Heart left ventricle (tissue), 16 donors: ENCODE measurements around the gene PPCDC. TPM values are rescaled to one million over a fixed set of nuclear protein-coding genes. Genes with fewer than 3 reads are reported as not detected.

Experiments used
- ATAC-seq, 4 donors: fragments of 200-7000 bp; cut with Tn5 transposase; one replicate each; pipeline ENCODE4 v1.9.1; 2020 to 2022; ENCODE audit warnings: moderate library complexity in 4 of 4, mild to moderate bottlenecking in 3 of 4, moderate number of reproducible peaks in 1 of 4
- DNase-seq, 5 donors: peaks; one replicate each; pipeline ENCODE4 v3.0.0-alpha.2; 2020
- H3K27ac ChIP-seq, 12 donors: fragments of 200-600 bp; sonication (generic) in 4 of 12; one replicate each; pipeline versions ENCODE4 v1.5.0 to v1.8.0; 2016 to 2022; ENCODE audit warnings: mild to moderate bottlenecking in 2 of 12
- H3K27me3 ChIP-seq, 9 donors: fragments of 200-600 bp; sonication (generic) in 2 of 9; one replicate each; pipeline versions ENCODE4 v1.5.1 to v1.8.0; 2016 to 2022; ENCODE audit warnings: mild to moderate bottlenecking in 3 of 9
- H3K36me3 ChIP-seq, 9 donors: fragments of 200-600 bp; sonication (generic) in 2 of 9; one replicate each; pipeline versions ENCODE4 v1.5.0 to v1.8.0; 2018 to 2022; ENCODE audit warnings: mild to moderate bottlenecking in 2 of 9
- H3K4me1 ChIP-seq, 12 donors: fragments of 200-600 bp; sonication (generic) in 4 of 12; one replicate each; pipeline versions ENCODE4 v1.5.0 to v1.8.0; 2016 to 2022; ENCODE audit warnings: mild to moderate bottlenecking in 3 of 12
- H3K4me3 ChIP-seq, 12 donors: fragments of 200-600 bp; sonication (generic) in 4 of 12; one replicate each; pipeline versions ENCODE4 v1.5.0 to v1.8.0; 2017 to 2022; ENCODE audit warnings: mild to moderate bottlenecking in 9 of 12, moderate library complexity in 4 of 12
- H3K9me3 ChIP-seq, 12 donors: fragments of 200-600 bp; sonication (generic) in 4 of 12; one replicate each; pipeline versions ENCODE4 v1.5.0 to v1.8.0; 2016 to 2022; ENCODE audit warnings: mild to moderate bottlenecking in 1 of 12
- CTCF ChIP-seq, 12 donors: fragments of 200-600 bp; sonication (generic) in 4 of 12; IDR thresholded peaks; one replicate each; pipeline versions ENCODE4 v1.5.0 to v1.8.0; 2018 to 2022; ENCODE audit warnings: antibody characterized with exemption in 12 of 12, mild to moderate bottlenecking in 5 of 12
- POLR2A ChIP-seq, 2 donors: fragments of 450-650 bp; IDR thresholded peaks; one replicate each; pipeline ENCODE4 v1.6.1; 2017; ENCODE audit warnings: antibody characterized with exemption in 2 of 2, mild to moderate bottlenecking in 2 of 2, moderate library complexity in 2 of 2
- WGBS, 4 donors: extraction: QIAGEN DNeasy Blood & Tissue Kit in 2 of 4; methylation state at CpG; one replicate each; pipeline versions ENCODE4 v1.1.5 to v1.1.7; 2013 to 2018; 5-methylcytosine and 5-hydroxymethylcytosine counted together
- intact Hi-C, 10 donors: fragments of 100-400 bp; cut with DNase I; formaldehyde crosslinking; loops; one replicate each; pipeline versions ENCODE4 v1.11.1 to v1.14.2; 2022
- polyA plus RNA-seq, 2 donors: library from polyadenylated mRNA; stranded (reverse); fragments of 200-250 nt; gene quantifications; one replicate each; pipeline ENCODE4 v1.2.3, GENCODE V29; 2013
- total RNA-seq, 9 donors: library from RNA; depleted of rRNA in 2 of 9; stranded (reverse); fragments of >200 nt in 2 of 9; fragmentation: NEBNext Ultra II Directional in 3 of 9; extraction: Animal tissue kit (Norgen Biotek cat#: 25700) in 3 of 9; gene quantifications; one replicate each; pipeline versions ENCODE4 v1.1.0 to v1.2.4, GENCODE V29; 2016 to 2023
- donor health status: ischemic (EF 13 %, LVEDD 7.1; RV severe dilation, severe dysfunction).
- donor health status: healthy with polysubstance abuse.
- donor health status: DM: no; HTN: yes; CAD: no.
- donor health status: DM: no; HTN: no; CAD: no.
- donor health status: ischemic (EF 25% LVEDD 6.9; RV normal size, moderate dysfunction).
- donor health status: ischemic (EF 25% LVEDD 5.7; RV mildly dilated, moderate dysfunction).
- donor health status: healthy.
- donor health status: DM: yes; HTN: yes; CAD: no.
- donor health status: ischemic (EF 35%, LVEDD 5.7; RV mildly dilated, moderate dysfunction).
- donor health status: nonischemic (EF 11% LVEDD 7.7; RV severe dilation, severe dysfunction).
- donor health status: DM: yes; HTN: yes; CAD: no.
- donor health status: PGD.
- donor health status: ischemic (EF 29% LVEDD 5.4; RV normal size, mild dysfunction).
- donor health status: nonischemic (EF 23%, LVEDD 6.1; RV moderate dilation, normal function).

PPCDC gene
- total and polyA plus RNA-seq, 11 donors = 3.6 to 13.0 (median 5.7) TPM

DNA sequence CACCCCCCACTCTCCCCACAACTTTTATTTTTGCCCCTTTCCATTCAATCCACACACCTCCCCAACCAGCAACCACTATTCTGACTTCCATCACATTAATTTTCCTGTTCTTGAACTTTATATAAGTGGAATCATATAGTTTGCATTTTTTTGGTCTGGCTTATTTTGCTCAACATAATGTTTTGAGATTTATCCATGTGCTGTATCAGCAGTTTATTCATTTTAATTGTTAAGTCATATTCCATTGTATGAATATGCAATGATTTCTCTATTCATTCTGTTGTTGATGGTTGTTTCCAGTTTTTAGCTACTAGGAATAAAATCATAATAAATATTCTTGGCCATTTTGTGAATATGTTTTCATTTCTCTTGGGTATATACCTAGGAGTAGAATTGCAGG is 33.9 kb upstream of the PPCDC start:
- no peak for ATAC-seq
- Histone ChIP-seq H3K4me3 (no peak overlapping the region), H3K27ac (no peak overlapping the region), H3K36me3 (no peaks in the 10 kb centered on the region), H3K9me3 (no peaks in the 10 kb centered on the region), H3K27me3 (peaks cover 0 to 9% (median 0%) of the 10 kb centered on the region in 9 donors), H3K4me1 (no peaks in the 10 kb centered on the region)
- no peak for TF ChIP-seq CTCF (IDR thresholded peaks at IDR 0.05)
- no peak for TF ChIP-seq POLR2A (IDR thresholded peaks at IDR 0.05)
- no peak for DNase-seq
- intact Hi-C loops = no loop called here

GRCh38 chr15:74992619-74993018 is 30.8 kb upstream of the PPCDC start:
- H3K27ac ChIP-seq = no peak overlapping the region
- peaks cover 0 to 15% (median under 1%) of the 10 kb centered on the region in 9 donors for H3K27me3 ChIP-seq
- H3K36me3 ChIP-seq = no peaks in the 10 kb centered on the region
- intact Hi-C loops = no loop called here
- H3K4me3 ChIP-seq = no peak overlapping the region
- WGBS, 4 donors = 23 to 42% (median 36%) methylated on average over 1 of the region's 1 CpG
- peaks cover 0 to 13% (median 8%) of the 10 kb centered on the region in 12 donors for H3K4me1 ChIP-seq
- ATAC-seq (no peak), DNase-seq (no peak)
- no peaks in the 10 kb centered on the region for H3K9me3 ChIP-seq
- TF ChIP-seq POLR2A (IDR thresholded peaks at IDR 0.05) (no peak), CTCF (IDR thresholded peaks at IDR 0.05) (no peak)

DNA sequence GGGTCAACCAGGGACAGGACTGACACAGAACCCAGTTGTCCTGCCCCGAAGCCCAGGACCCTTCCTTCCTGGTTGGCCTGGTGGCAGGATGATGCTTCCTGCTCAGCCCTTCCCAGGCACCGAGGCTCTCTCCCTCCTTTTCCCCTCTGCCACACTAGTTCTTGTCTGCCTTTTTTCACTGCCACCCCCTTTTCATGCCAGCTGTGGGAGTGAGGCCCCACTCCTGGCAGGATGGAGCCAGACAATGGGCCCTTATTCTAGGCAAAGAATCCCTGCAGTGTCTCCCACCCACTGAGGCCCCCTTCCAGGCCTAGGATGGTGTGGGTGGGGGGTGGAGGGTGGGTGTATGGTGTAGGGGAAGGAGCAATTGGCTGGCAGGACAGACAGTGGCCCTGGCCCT is 29.2 kb upstream of the PPCDC start:
- ATAC-seq = no peak
- H3K27ac ChIP-seq = no peak overlapping the region
- 53 to 59% (median 57%) methylated on average over 2 of the region's 2 CpGs for WGBS, 4 donors
- H3K4me3 ChIP-seq = no peak overlapping the region
- H3K9me3 ChIP-seq = no peaks in the 10 kb centered on the region
- peaks cover 0 to 18% (median 3%) of the 10 kb centered on the region in 9 donors for H3K27me3 ChIP-seq
- intact Hi-C loops = no loop called here
- peaks cover 0 to 13% (median 8%) of the 10 kb centered on the region in 12 donors for H3K4me1 ChIP-seq
- TF ChIP-seq POLR2A (IDR thresholded peaks at IDR 0.05) (no peak), CTCF (IDR thresholded peaks at IDR 0.05) (no peak)
- DNase-seq = no peak
- no peaks in the 10 kb centered on the region for H3K36me3 ChIP-seq

GRCh38 chr15:74994685-74995084 is 28.7 kb upstream of the PPCDC start:
- Histone ChIP-seq H3K27me3 (peaks cover 0 to 18% (median 3%) of the 10 kb centered on the region in 9 donors), H3K4me3 (peak overlapping the region in 3 of 12 donors; percentile 76 to 87 (median 82)), H3K9me3 (no peaks in the 10 kb centered on the region), H3K36me3 (no peaks in the 10 kb centered on the region), H3K4me1 (peaks cover 0 to 13% (median 8%) of the 10 kb centered on the region in 12 donors), H3K27ac (no peak overlapping the region)
- intact Hi-C loops = no loop called here
- TF ChIP-seq POLR2A (IDR thresholded peaks at IDR 0.05) = no peak
- no peak for TF ChIP-seq CTCF (IDR thresholded peaks at IDR 0.05)
- no peak for DNase-seq
- ATAC-seq = no peak
- WGBS, 4 donors = 33 to 50% (median 47%) methylated on average over 5 of the region's 5 CpGs
